NB4 (cell line): ENCODE results near the gene KIF4A.
A peak's percentile ranks its signal among the peaks of the same experiment; 100 is the strongest.

Experiments used
- DNase-seq: peaks from one replicate; pipeline ENCODE4 v3.0.0; 2010; ENCODE audit warnings: low read depth
- H3K4me3 ChIP-seq: one replicate; pipeline ENCODE4 v1.5.1; 2011; ENCODE audit warnings: mild to moderate bottlenecking, low read depth, low read length, moderate library complexity
- MYC ChIP-seq: IDR thresholded peaks from 2 replicates; pipeline ENCODE4 v1.6.1; 2011; ENCODE audit warnings: low read depth, low read length
- POLR2A ChIP-seq: IDR thresholded peaks from 2 replicates; pipeline ENCODE4 v1.6.1; 2011; ENCODE audit warnings: mild to moderate bottlenecking; ENCODE audit not compliant: insufficient read length; ENCODE audit errors: extremely low read depth
- TF ChIP-seq, protein P1 (sequence below): IDR thresholded peaks from one replicate; pipeline ENCODE4 v1.5.1; 2012; ENCODE audit warnings: low read depth, low read length
- TF ChIP-seq, protein P2 (sequence below): IDR thresholded peaks from 2 replicates; pipeline ENCODE4 v1.6.1; 2011; ENCODE audit warnings: low read depth, low read length

The KIF4A gene

GRCh38 chrX:70436343-70436742 lies 146.4 kb downstream of the KIF4A start:
- peak; percentile 52 for DNase-seq
- TF ChIP-seq, protein P1, sequence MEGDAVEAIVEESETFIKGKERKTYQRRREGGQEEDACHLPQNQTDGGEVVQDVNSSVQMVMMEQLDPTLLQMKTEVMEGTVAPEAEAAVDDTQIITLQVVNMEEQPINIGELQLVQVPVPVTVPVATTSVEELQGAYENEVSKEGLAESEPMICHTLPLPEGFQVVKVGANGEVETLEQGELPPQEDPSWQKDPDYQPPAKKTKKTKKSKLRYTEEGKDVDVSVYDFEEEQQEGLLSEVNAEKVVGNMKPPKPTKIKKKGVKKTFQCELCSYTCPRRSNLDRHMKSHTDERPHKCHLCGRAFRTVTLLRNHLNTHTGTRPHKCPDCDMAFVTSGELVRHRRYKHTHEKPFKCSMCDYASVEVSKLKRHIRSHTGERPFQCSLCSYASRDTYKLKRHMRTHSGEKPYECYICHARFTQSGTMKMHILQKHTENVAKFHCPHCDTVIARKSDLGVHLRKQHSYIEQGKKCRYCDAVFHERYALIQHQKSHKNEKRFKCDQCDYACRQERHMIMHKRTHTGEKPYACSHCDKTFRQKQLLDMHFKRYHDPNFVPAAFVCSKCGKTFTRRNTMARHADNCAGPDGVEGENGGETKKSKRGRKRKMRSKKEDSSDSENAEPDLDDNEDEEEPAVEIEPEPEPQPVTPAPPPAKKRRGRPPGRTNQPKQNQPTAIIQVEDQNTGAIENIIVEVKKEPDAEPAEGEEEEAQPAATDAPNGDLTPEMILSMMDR = no peak
- TF ChIP-seq POLR2A (no peak), MYC (no peak)
- no peak overlapping the region for H3K4me3 ChIP-seq

GRCh38 chrX:70437011-70437410 lies 147.1 kb downstream of the KIF4A start:
- peak; percentile 35 for DNase-seq
- no peak overlapping the region for H3K4me3 ChIP-seq
- TF ChIP-seq POLR2A = no peak
- TF ChIP-seq, protein P1 = no peak
- TF ChIP-seq, protein P2, sequence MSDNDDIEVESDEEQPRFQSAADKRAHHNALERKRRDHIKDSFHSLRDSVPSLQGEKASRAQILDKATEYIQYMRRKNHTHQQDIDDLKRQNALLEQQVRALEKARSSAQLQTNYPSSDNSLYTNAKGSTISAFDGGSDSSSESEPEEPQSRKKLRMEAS = no peak
- no peak for TF ChIP-seq MYC

DNA sequence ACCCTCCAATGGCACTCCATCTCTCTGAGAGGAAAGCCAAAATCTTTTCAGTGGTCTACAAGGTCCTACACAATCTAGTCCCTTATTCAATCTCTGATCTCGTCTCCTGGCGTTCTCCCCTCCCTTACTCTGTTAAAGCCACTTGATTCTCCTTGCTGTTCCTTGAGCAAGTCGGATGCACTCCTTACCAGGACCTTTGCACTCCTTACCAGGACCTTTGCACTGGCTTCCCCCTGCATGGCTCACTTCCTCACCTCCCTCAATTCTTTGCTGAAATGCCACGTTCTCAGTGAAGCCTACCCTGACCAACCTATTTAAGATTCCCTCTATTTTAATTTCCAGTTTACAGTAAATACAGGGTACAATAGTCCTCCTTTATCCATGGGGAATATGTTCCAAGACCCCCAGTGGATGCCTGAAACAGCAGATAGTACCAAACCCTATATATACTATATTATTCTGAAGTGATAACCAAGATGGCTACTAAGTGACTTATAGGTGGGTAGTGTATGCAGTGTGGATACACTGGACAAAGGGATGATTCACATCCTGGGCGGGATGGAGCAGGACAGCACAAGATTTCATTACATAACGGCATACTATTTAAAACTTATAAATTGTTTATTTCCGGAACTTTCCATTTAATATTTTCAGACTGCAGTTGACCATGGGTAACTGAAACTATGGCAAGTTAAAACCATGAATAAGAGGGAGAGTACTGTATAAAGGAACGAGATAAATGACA lies 148.2 kb downstream of the KIF4A start:
- TF ChIP-seq, protein P1 = no peak
- TF ChIP-seq POLR2A = no peak
- no peak overlapping the region for H3K4me3 ChIP-seq
- no peak for DNase-seq

- no peak overlapping the region for H3K4me3 ChIP-seq
- DNase-seq = peak; percentile 59
- TF ChIP-seq POLR2A (no peak), MYC (no peak)
- TF ChIP-seq, protein P1 = no peak
- TF ChIP-seq, protein P2 = no peak
Measured at GRCh38 chrX:70439016-70439415, 149.1 kb downstream of the KIF4A start.

GRCh38 chrX:70442224-70442623 lies 152.3 kb downstream of the KIF4A start:
- TF ChIP-seq POLR2A (no peak), MYC (no peak)
- TF ChIP-seq, protein P2 = no peak
- TF ChIP-seq, protein P1 = no peak
- H3K4me3 ChIP-seq = no peak overlapping the region
- no peak for DNase-seq

- no peak within 1 kb of the TSS for H3K4me3 ChIP-seq
- TF ChIP-seq MYC (no peak), POLR2A (no peak)
- TF ChIP-seq, protein P2 = no peak
- TF ChIP-seq, protein P1 = no peak
- DNase-seq = peak; percentile 22
Measured at GRCh38 chrX:70444326-70444945, 154.5 kb downstream of the KIF4A start, which contains the start of gene DLG3. Gene DLG3 (plus strand): TSS chrX:70444835. CDS start chrX:70445202, 367 bp downstream.
